ENCODE measurements around the gene TM2D3.

TM2D3 gene

GRCh38 chr15:101596633-101597032, 55.5 kb downstream of the TM2D3 start:
- TF ChIP-seq, protein P1, sequence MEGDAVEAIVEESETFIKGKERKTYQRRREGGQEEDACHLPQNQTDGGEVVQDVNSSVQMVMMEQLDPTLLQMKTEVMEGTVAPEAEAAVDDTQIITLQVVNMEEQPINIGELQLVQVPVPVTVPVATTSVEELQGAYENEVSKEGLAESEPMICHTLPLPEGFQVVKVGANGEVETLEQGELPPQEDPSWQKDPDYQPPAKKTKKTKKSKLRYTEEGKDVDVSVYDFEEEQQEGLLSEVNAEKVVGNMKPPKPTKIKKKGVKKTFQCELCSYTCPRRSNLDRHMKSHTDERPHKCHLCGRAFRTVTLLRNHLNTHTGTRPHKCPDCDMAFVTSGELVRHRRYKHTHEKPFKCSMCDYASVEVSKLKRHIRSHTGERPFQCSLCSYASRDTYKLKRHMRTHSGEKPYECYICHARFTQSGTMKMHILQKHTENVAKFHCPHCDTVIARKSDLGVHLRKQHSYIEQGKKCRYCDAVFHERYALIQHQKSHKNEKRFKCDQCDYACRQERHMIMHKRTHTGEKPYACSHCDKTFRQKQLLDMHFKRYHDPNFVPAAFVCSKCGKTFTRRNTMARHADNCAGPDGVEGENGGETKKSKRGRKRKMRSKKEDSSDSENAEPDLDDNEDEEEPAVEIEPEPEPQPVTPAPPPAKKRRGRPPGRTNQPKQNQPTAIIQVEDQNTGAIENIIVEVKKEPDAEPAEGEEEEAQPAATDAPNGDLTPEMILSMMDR (conservative IDR thresholded peaks at IDR 0.05; ENCODE audit: low read depth, low read length): no peak
- H3K4me3 ChIP-seq (ENCODE audit: low read length): no peak overlapping the region
- DNase-seq (ENCODE audit: low read depth): no peak
